HepG2 (cell line): ENCODE data around the gene CAMK2D. TPM values are rescaled to one million over a fixed set of nuclear protein-coding genes. Genes with fewer than 3 reads are reported as not detected.

ENCODE experiments used
- CBFB ChIP-seq: sonication (generic); formaldehyde crosslinking; IDR thresholded peaks from 2 replicates; pipeline ENCODE4 v1.4.0; 2020; ENCODE audit warnings: missing genetic modification reagents
- EHMT2 ChIP-seq: fragments of 200-600 bp; sonication (generic); IDR thresholded peaks from 2 replicates; pipeline ENCODE4 v1.7.0; 2017; ENCODE audit warnings: antibody characterized with exemption, low read depth, low read length, borderline replicate concordance
- ERF ChIP-seq: IDR thresholded peaks from 2 replicates; pipeline ENCODE4 v1.6.1; 2018; ENCODE audit warnings: missing biosample characterization, missing genetic modification reagents
- GZF1 ChIP-seq: sonication (generic); formaldehyde crosslinking; IDR thresholded peaks from 2 replicates; pipeline ENCODE4 v1.5.1; 2020; ENCODE audit warnings: mild to moderate bottlenecking, missing genetic modification reagents
- HMGA1 ChIP-seq: sonication (generic); formaldehyde crosslinking; conservative IDR thresholded peaks from 2 replicates; pipeline ENCODE4 v1.4.0; 2020; ENCODE audit warnings: missing genetic modification reagents
- HNF1A ChIP-seq, 2 experiments: sonication (generic) in 1 of 2; formaldehyde crosslinking in 1 of 2; IDR thresholded peaks; 2 replicates each; pipeline versions ENCODE4 v1.4.0 to v1.6.1; 2016 to 2020; ENCODE audit warnings: borderline replicate concordance in 1 of 2, low read depth in 1 of 2, mild to moderate bottlenecking in 1 of 2, missing genetic modification reagents in 1 of 2
- HOXA3 ChIP-seq: sonication (generic); formaldehyde crosslinking; IDR thresholded peaks from 2 replicates; pipeline ENCODE4 v1.5.0; 2020; ENCODE audit warnings: missing genetic modification reagents
- MED13 ChIP-seq: sonication (generic); formaldehyde crosslinking; IDR thresholded peaks from 2 replicates; pipeline ENCODE4 v1.5.0; 2020; ENCODE audit warnings: missing genetic modification reagents
- RFX1 ChIP-seq: fragments of 450-650 bp; IDR thresholded peaks from 2 replicates; pipeline ENCODE4 v1.6.1; 2017
- TERF1 ChIP-seq: sonication (generic); formaldehyde crosslinking; IDR thresholded peaks from 2 replicates; pipeline ENCODE4 v1.8.0; 2022; ENCODE audit warnings: mild to moderate bottlenecking, missing genetic modification reagents, moderate library complexity
- THAP9 ChIP-seq: sonication (generic); formaldehyde crosslinking; IDR thresholded peaks from 2 replicates; pipeline ENCODE4; 2020; ENCODE audit warnings: missing genetic modification reagents, mild to moderate bottlenecking, borderline replicate concordance
- ZFYVE20 ChIP-seq: sonication (generic); formaldehyde crosslinking; IDR thresholded peaks from 2 replicates; pipeline ENCODE4 v1.8.0; 2023; ENCODE audit warnings: low read depth, mild to moderate bottlenecking, moderate library complexity, missing genetic modification reagents, borderline replicate concordance
- ZMAT5 ChIP-seq: sonication (generic); formaldehyde crosslinking; IDR thresholded peaks from 2 replicates; pipeline ENCODE4 v1.5.0; 2020; ENCODE audit warnings: mild to moderate bottlenecking, low read depth, missing genetic modification reagents, borderline replicate concordance
- ZNF326 ChIP-seq: sonication (generic); formaldehyde crosslinking; IDR thresholded peaks from 2 replicates; pipeline ENCODE4 v1.4.0; 2020; ENCODE audit warnings: missing genetic modification reagents, borderline replicate concordance
- ZNF747 ChIP-seq: sonication (generic); formaldehyde crosslinking; IDR thresholded peaks from 2 replicates; pipeline ENCODE4 v1.8.1; 2023; ENCODE audit warnings: missing genetic modification reagents, mild to moderate bottlenecking, borderline replicate concordance
- ZNF883 ChIP-seq: sonication (generic); formaldehyde crosslinking; IDR thresholded peaks from 2 replicates; pipeline ENCODE4 v1.5.1; 2020; ENCODE audit warnings: mild to moderate bottlenecking, missing genetic modification reagents; ENCODE audit errors: not compliant biosample characterization
- ZXDC ChIP-seq: sonication (generic); formaldehyde crosslinking; IDR thresholded peaks from 2 replicates; pipeline ENCODE4 v1.5.0; 2020; ENCODE audit warnings: mild to moderate bottlenecking, missing genetic modification reagents
- polyA plus RNA-seq, 8 experiments: library from polyadenylated mRNA; depleted of rRNA in 3 of 8; stranded (reverse) in 7 of 8; unstranded in 1 of 8; fragments of >200 nt; fragmentation: Illumina TruSeq in 4 of 8; extraction: Trizol in 4 of 8; gene quantifications; 2 replicates each; pipeline versions ENCODE4 v1.2.1 to v1.2.3, GENCODE V29; 2011 to 2016; ENCODE audit warnings: low read depth in 4 of 8, missing spikeins in 1 of 8, mixed read lengths in 1 of 8; ENCODE audit not compliant: insufficient read depth in 1 of 8
- total RNA-seq, 5 experiments: library from RNA; depleted of rRNA; stranded (reverse); fragments of >200 nt; fragmentation: Illumina TruSeq; extraction: Trizol; gene quantifications; 2 replicates each; pipeline ENCODE4 v1.2.3, GENCODE V29; 2016; ENCODE audit warnings: low read depth in 1 of 5

CAMK2D gene
- total and polyA plus RNA-seq, 2 of the 13 experiments (the other 11 are each of a cell fraction or from before 2014, with no cell fraction given), result 18.0 to 65.4 TPM

GRCh38 chr4:113547487-113548042, 214.0 kb downstream of the CAMK2D start (continued):
- peak; percentile 47; the same call in 1 of the 2 replicates for TF ChIP-seq CBFB (CRISPR knock-in tag)
- no peak for TF ChIP-seq ZXDC (CRISPR knock-in tag)
- TF ChIP-seq TERF1 (CRISPR knock-in tag), result no peak
- no peak for TF ChIP-seq ZNF883 (CRISPR knock-in tag)
- no peak for TF ChIP-seq THAP9 (CRISPR knock-in tag)
- TF ChIP-seq GZF1 (CRISPR knock-in tag), result no peak
- TF ChIP-seq ERF (CRISPR knock-in tag), result peak; percentile 64; the same call in 1 of the 2 replicates
- TF ChIP-seq ZMAT5 (CRISPR knock-in tag), result no peak
- TF ChIP-seq HNF1A (IDR thresholded peaks at IDR 0.05; ENCODE audit: low read depth), result no peak
- no peak; the same call in 1 of the 2 replicates for TF ChIP-seq HNF1A (CRISPR knock-in tag; IDR thresholded peaks at IDR 0.05; ENCODE audit: borderline replicate concordance)
- TF ChIP-seq MED13, result no peak
- TF ChIP-seq ZNF326, result no peak
- peak; percentile 73; the same call in 1 of the 2 replicates for TF ChIP-seq HOXA3 (CRISPR knock-in tag)
- TF ChIP-seq ZFYVE20 (CRISPR knock-in tag), result no peak
- TF ChIP-seq HMGA1 (CRISPR knock-in tag), result no peak
- no peak for TF ChIP-seq EHMT2
- no peak for TF ChIP-seq ZNF747 (CRISPR knock-in tag)
- TF ChIP-seq RFX1, result no peak
